Loucy (cell line): ENCODE data around the gene PLXNA2.

Experiments
- H2AFZ ChIP-seq: fragments of 200-600 bp; sonication (generic); 2 replicates; pipeline ENCODE4 v1.6.0; 2016; ENCODE audit warnings: antibody characterized with exemption, mild to moderate bottlenecking, low read length, moderate library complexity
- H3F3A ChIP-seq: fragments of 200-600 bp; 2 replicates; pipeline ENCODE4 v1.6.0; 2016; ENCODE audit warnings: antibody characterized with exemption, low read depth, mild to moderate bottlenecking
- H3K27me3 ChIP-seq: fragments of 200-600 bp; sonication (generic); 2 replicates; pipeline ENCODE4 v1.6.1; 2014; ENCODE audit warnings: low read length, mild to moderate bottlenecking; ENCODE audit not compliant: insufficient read depth, poor library complexity, severe bottlenecking
- H3K36me3 ChIP-seq: fragments of 200-600 bp; sonication (generic); 2 replicates; pipeline ENCODE4 v1.6.1; 2016; ENCODE audit warnings: low read length; ENCODE audit not compliant: insufficient read depth
- H3K4me1 ChIP-seq: fragments of 200-600 bp; sonication (generic); 2 replicates; pipeline ENCODE4 v1.5.1; 2014; ENCODE audit warnings: low read length, mild to moderate bottlenecking; ENCODE audit not compliant: insufficient read depth, poor library complexity, severe bottlenecking
- H3K4me2 ChIP-seq: fragments of 200-600 bp; sonication (generic); 2 replicates; pipeline ENCODE4 v1.6.0; 2014; ENCODE audit warnings: antibody characterized with exemption, low read length, low read depth, mild to moderate bottlenecking; ENCODE audit not compliant: poor library complexity, severe bottlenecking
- H3K4me3 ChIP-seq: fragments of 200-600 bp; sonication (generic); 2 replicates; pipeline ENCODE4 v1.5.1; 2014; ENCODE audit warnings: low read length, mild to moderate bottlenecking, mixed read lengths; ENCODE audit not compliant: poor library complexity, severe bottlenecking
- H3K79me2 ChIP-seq: fragments of 200-600 bp; sonication (generic); 2 replicates; pipeline ENCODE4 v1.6.1; 2014; ENCODE audit warnings: low read length; ENCODE audit not compliant: insufficient read depth
- H3K9ac ChIP-seq: fragments of 200-600 bp; sonication (generic); 2 replicates; pipeline ENCODE4 v1.6.0; 2014; ENCODE audit warnings: mild to moderate bottlenecking, low read depth, low read length, moderate library complexity; ENCODE audit not compliant: poor library complexity, severe bottlenecking
- H3K9me2 ChIP-seq: fragments of 200-600 bp; sonication (generic); replicated peaks from 2 replicates; pipeline ENCODE4 v1.6.1; 2016; ENCODE audit warnings: low read depth, low read length, mixed read lengths
- H3K9me3 ChIP-seq: fragments of 200-600 bp; sonication (generic); 2 replicates; pipeline ENCODE4 v1.6.1; 2014; ENCODE audit warnings: mild to moderate bottlenecking, antibody characterized with exemption, low read length, low read depth; ENCODE audit not compliant: insufficient read depth
- H4K20me1 ChIP-seq: fragments of 200-600 bp; sonication (generic); 2 replicates; pipeline ENCODE4 v1.6.0; 2014; ENCODE audit warnings: antibody characterized with exemption, low read length, mild to moderate bottlenecking; ENCODE audit not compliant: insufficient read depth, poor library complexity, severe bottlenecking
- EZH2phosphoT487 ChIP-seq: fragments of 200-600 bp; IDR thresholded peaks from 2 replicates; pipeline ENCODE4 v1.6.1; 2018; ENCODE audit warnings: antibody characterized with exemption, mild to moderate bottlenecking, moderate library complexity, borderline replicate concordance
- TF ChIP-seq, protein P1 (sequence below): fragments of 200-600 bp; sonication (generic); conservative IDR thresholded peaks from 2 replicates; pipeline ENCODE4 v1.5.1; 2014; ENCODE audit warnings: mild to moderate bottlenecking, antibody characterized with exemption, low read length

Gene PLXNA2

DNA sequence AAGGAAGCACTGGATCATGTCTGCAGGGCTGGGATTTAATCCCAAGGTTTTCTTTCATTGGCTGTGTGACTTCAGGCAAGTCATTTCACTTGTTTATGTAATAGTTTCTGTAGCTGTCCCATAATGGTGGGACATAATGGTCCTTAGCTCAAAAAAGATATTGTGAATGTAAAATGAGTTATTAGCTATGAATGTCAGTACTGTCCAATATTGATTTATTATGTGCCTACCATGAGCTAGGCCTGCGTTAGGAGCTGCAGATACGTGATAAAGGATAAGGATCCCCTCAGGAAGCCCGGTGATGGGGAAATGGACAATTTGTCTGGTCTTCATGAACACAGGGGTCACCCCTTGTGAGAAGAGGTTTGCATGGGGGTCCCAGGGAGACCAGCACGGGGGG lies 95.8 kb downstream of the PLXNA2 start:
- Histone ChIP-seq H2AFZ (no peak overlapping the region), H3K9ac (no peak overlapping the region)
- TF ChIP-seq, protein P1, sequence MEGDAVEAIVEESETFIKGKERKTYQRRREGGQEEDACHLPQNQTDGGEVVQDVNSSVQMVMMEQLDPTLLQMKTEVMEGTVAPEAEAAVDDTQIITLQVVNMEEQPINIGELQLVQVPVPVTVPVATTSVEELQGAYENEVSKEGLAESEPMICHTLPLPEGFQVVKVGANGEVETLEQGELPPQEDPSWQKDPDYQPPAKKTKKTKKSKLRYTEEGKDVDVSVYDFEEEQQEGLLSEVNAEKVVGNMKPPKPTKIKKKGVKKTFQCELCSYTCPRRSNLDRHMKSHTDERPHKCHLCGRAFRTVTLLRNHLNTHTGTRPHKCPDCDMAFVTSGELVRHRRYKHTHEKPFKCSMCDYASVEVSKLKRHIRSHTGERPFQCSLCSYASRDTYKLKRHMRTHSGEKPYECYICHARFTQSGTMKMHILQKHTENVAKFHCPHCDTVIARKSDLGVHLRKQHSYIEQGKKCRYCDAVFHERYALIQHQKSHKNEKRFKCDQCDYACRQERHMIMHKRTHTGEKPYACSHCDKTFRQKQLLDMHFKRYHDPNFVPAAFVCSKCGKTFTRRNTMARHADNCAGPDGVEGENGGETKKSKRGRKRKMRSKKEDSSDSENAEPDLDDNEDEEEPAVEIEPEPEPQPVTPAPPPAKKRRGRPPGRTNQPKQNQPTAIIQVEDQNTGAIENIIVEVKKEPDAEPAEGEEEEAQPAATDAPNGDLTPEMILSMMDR, result no peak
- no peak for TF ChIP-seq EZH2phosphoT487

DNA sequence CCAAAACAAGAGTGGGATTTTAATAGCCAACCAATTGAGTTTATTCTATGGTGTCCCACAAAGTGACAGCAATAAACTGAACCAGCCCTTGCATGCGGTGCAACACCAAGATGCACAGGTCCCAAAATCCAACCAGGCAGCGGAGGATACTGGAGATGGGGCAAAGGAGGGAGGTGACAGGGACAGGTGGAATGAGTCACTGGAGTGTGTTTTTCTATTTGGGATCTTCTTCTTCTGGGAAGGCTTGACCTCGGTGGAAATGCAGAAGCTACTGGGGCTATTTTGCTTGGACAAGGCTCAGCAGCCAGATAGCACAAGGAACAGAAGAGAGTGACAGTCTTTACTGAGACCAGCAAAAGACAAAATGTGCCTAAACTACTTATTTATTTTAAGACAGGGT lies 97.5 kb downstream of the PLXNA2 start:
- TF ChIP-seq, protein P1, result no peak
- TF ChIP-seq EZH2phosphoT487, result no peak
- H3K9me2 ChIP-seq, result no peaks in the 10 kb centered on the region
- no peak overlapping the region for H3K4me3 ChIP-seq
- no peaks in the 10 kb centered on the region for H3K36me3 ChIP-seq
- no peaks in the 10 kb centered on the region for H3K79me2 ChIP-seq
- H3F3A ChIP-seq, result no peaks in the 10 kb centered on the region
- H3K9ac ChIP-seq, result no peak overlapping the region
- H3K9me3 ChIP-seq, result no peaks in the 10 kb centered on the region
- H3K4me1 ChIP-seq, result no peaks in the 10 kb centered on the region
- H3K4me2 ChIP-seq, result no peak overlapping the region
- no peaks in the 10 kb centered on the region for H3K27me3 ChIP-seq
- H2AFZ ChIP-seq, result no peak overlapping the region
- no peaks in the 10 kb centered on the region for H4K20me1 ChIP-seq

More for the DNA sequence above, 95.8 kb downstream of the PLXNA2 start:
- H3K9me3 ChIP-seq, result no peaks in the 10 kb centered on the region
- no peaks in the 10 kb centered on the region for H4K20me1 ChIP-seq
- no peak overlapping the region for H3K4me3 ChIP-seq
- no peak overlapping the region for H3K4me2 ChIP-seq
- no peaks in the 10 kb centered on the region for H3K79me2 ChIP-seq
- no peaks in the 10 kb centered on the region for H3K36me3 ChIP-seq
- H3K27me3 ChIP-seq, result no peaks in the 10 kb centered on the region
- no peaks in the 10 kb centered on the region for H3K9me2 ChIP-seq
- H3K4me1 ChIP-seq, result no peaks in the 10 kb centered on the region
- H3F3A ChIP-seq, result no peaks in the 10 kb centered on the region

DNA sequence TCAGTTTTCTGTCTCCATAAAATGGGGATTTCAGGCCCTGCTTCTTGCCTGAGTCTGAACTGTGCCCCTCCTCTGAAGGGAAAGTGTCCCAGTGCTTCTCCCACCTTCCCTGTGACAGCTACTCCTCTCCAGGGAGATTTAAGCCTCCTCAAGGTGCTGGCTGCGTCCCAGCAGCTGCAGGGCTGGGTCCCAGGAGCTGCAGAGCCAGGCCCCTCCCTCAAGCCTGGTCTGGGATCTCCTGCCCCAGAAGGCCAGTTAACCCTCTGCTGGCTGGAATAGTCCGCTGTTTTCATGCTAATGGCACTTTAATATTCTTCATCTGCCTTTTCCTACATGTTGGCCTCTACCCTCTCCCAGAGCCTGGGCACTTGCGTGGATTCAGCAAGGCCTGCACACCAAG lies 99.0 kb downstream of the PLXNA2 start:
- no peaks in the 10 kb centered on the region for H3K79me2 ChIP-seq
- H3K4me2 ChIP-seq, result no peak overlapping the region
- TF ChIP-seq, protein P1, result no peak
- no peak for TF ChIP-seq EZH2phosphoT487
- H3K4me3 ChIP-seq, result no peak overlapping the region
- H3K9ac ChIP-seq, result no peak overlapping the region
- H3F3A ChIP-seq, result no peaks in the 10 kb centered on the region
- H3K4me1 ChIP-seq, result no peaks in the 10 kb centered on the region
- H2AFZ ChIP-seq, result no peak overlapping the region
- H3K9me3 ChIP-seq, result no peaks in the 10 kb centered on the region
- H3K27me3 ChIP-seq, result no peaks in the 10 kb centered on the region
- H3K36me3 ChIP-seq, result no peaks in the 10 kb centered on the region
- H4K20me1 ChIP-seq, result no peaks in the 10 kb centered on the region
- H3K9me2 ChIP-seq, result no peaks in the 10 kb centered on the region
